Trophoblast cell (in vitro differentiated cells and primary cell): ENCODE measurements around the gene SLC27A5.
"Not testable (repeated sequence)": the region's sequence is repeated elsewhere in the genome, so short reads cannot be mapped to it uniquely, and the experiment has no call there.

ENCODE experiments used
- DNase-seq, 2 donors: peaks; one replicate each; pipeline ENCODE4 v3.0.0-alpha.2; 2016
- H2AFZ ChIP-seq: 2 replicates; pipeline ENCODE4 v1.6.1; 2013; ENCODE audit warnings: low read length, moderate library complexity, mild to moderate bottlenecking; ENCODE audit not compliant: insufficient read depth, poor library complexity
- H2AK5ac ChIP-seq: 2 replicates; pipeline ENCODE4 v1.6.1; 2013; ENCODE audit warnings: mild to moderate bottlenecking, low read length
- H2BK120ac ChIP-seq: 2 replicates; pipeline ENCODE4 v1.6.1; 2013; ENCODE audit warnings: low read length, mild to moderate bottlenecking, moderate library complexity; ENCODE audit not compliant: insufficient read depth, poor library complexity
- H2BK12ac ChIP-seq: 2 replicates; pipeline ENCODE4 v1.6.1; 2013; ENCODE audit warnings: mild to moderate bottlenecking, low read length, moderate library complexity
- H2BK5ac ChIP-seq: 2 replicates; pipeline ENCODE4 v1.6.1; 2013; ENCODE audit warnings: low read length, low read depth, moderate library complexity, mild to moderate bottlenecking; ENCODE audit not compliant: poor library complexity
- H3K14ac ChIP-seq: 2 replicates; pipeline ENCODE4 v1.6.1; 2013; ENCODE audit warnings: mild to moderate bottlenecking, low read length
- H3K18ac ChIP-seq: 2 replicates; pipeline ENCODE4 v1.6.1; 2013; ENCODE audit warnings: mild to moderate bottlenecking, low read length
- H3K23ac ChIP-seq: 2 replicates; pipeline ENCODE4 v1.6.1; 2013; ENCODE audit warnings: low read length
- H3K27ac ChIP-seq: 2 replicates; pipeline ENCODE4 v1.5.1; 2013; ENCODE audit warnings: low read depth, mild to moderate bottlenecking, inconsistent platforms, low read length, moderate library complexity
- H3K27me3 ChIP-seq: 2 replicates; pipeline ENCODE4 v1.6.1; 2013; ENCODE audit warnings: inconsistent platforms, mild to moderate bottlenecking, low read length, moderate library complexity; ENCODE audit not compliant: insufficient read depth
- H3K36me3 ChIP-seq, 2 experiments: 1 replicate in 1 of 2; 2 replicates in 1 of 2; pipeline ENCODE4 v1.6.1; 2013; ENCODE audit warnings: low read length in 2 of 2, mild to moderate bottlenecking in 2 of 2, moderate library complexity in 1 of 2; ENCODE audit not compliant: insufficient read depth in 2 of 2, control insufficient read depth in 1 of 2
- H3K4ac ChIP-seq: 2 replicates; pipeline ENCODE4 v1.6.1; 2013; ENCODE audit warnings: low read depth, mild to moderate bottlenecking, low read length, moderate library complexity
- H3K4me1 ChIP-seq, 2 experiments: 1 replicate in 1 of 2; 2 replicates in 1 of 2; pipeline ENCODE4 v1.6.1; 2013; ENCODE audit warnings: low read length in 2 of 2, mild to moderate bottlenecking in 2 of 2, moderate library complexity in 1 of 2; ENCODE audit not compliant: insufficient read depth in 2 of 2, control insufficient read depth in 1 of 2
- H3K4me2 ChIP-seq: 2 replicates; pipeline ENCODE4 v1.6.1; 2013; ENCODE audit warnings: inconsistent platforms, mild to moderate bottlenecking, low read length, moderate library complexity
- H3K4me3 ChIP-seq: 2 replicates; pipeline ENCODE4 v1.5.1; 2013; ENCODE audit warnings: mild to moderate bottlenecking, low read depth, low read length, inconsistent platforms
- H3K79me1 ChIP-seq: one replicate; pipeline ENCODE4 v1.6.1; 2013; ENCODE audit warnings: low read length
- H3K79me2 ChIP-seq: 2 replicates; pipeline ENCODE4 v1.6.1; 2013; ENCODE audit warnings: low read length, mild to moderate bottlenecking; ENCODE audit not compliant: control insufficient read depth, insufficient read depth, poor library complexity
- H3K9ac ChIP-seq: 2 replicates; pipeline ENCODE4 v1.6.1; 2013; ENCODE audit warnings: mild to moderate bottlenecking, low read length
- H3K9me3 ChIP-seq: 2 replicates; pipeline ENCODE4 v1.6.1; 2013; ENCODE audit warnings: low read depth, mild to moderate bottlenecking, control low read depth, inconsistent platforms, low read length; ENCODE audit not compliant: insufficient read depth
- H4K12ac ChIP-seq: 2 replicates; pipeline ENCODE4 v1.6.1; 2013; ENCODE audit warnings: low read depth, mild to moderate bottlenecking, low read length, moderate library complexity
- H4K8ac ChIP-seq: 2 replicates; pipeline ENCODE4 v1.6.1; 2013; ENCODE audit warnings: low read depth, mild to moderate bottlenecking, low read length, moderate library complexity
- H4K91ac ChIP-seq: one replicate; pipeline ENCODE4 v1.6.1; 2013; ENCODE audit warnings: low read depth, mild to moderate bottlenecking, low read length, moderate library complexity
- WGBS: extraction: QIAGEN DNeasy Blood & Tissue Kit; methylation state at CpG from one replicate; pipeline ENCODE4 v1.1.7; 2013; ENCODE audit warnings: missing lambda C conversion rate; ENCODE audit not compliant: insufficient read length, insufficient coverage; ENCODE audit errors: extremely low coverage; 5-methylcytosine and 5-hydroxymethylcytosine counted together

The SLC27A5 gene

DNA sequence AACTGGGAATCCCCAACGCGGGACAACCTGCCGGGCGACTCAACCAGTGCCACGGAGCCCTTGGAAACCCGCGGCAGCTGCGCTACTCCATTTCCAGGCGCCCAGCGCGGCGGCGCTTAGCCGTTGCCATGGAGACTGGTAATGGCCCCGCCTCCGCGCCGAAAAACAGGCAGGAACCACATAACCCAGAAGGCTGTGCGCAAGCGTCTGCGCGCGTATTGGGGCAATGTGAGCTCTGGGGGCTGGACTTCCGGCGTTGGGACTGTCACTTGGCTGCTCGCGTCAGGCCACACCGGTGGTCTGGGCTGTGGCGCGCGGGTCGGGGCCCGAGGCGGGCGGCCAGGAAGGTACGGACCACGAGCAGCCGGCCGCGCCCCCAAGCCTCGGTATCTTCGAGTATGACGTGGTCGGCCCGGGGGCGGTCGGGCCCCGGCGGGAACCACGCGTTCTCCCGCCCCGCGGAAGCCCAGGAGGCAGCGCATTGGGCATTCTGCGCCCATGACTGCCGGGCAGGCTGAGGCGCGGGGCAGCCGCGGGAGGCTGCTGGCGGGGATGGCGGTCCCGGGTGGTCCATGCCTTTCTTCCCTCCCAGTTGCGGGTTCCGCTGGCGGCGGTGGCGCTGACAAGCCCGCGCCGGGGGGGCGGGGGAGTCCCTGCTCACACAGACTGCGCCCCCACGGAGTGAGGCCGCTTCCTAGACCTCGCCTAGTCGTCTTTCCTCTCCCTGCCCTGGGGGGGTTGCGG lies 60.3 kb downstream of the SLC27A5 start, which contains the start of gene ZNF324B:
ZNF324B (plus strand) TSS at position 265 of the 744 bp plus-strand sequence. CDS start 2,080 bp downstream, outside the sequence.
- Histone ChIP-seq H2AK5ac (no peak within 1 kb of the TSS), H3K18ac (peak within 1 kb of the TSS; percentile 6), H3K4me2 (peak within 1 kb of the TSS; percentile 97), H4K8ac (peak within 1 kb of the TSS; percentile 71), H2BK5ac (no peak within 1 kb of the TSS), H4K12ac (peak within 1 kb of the TSS; percentile 28), H3K9me3 (peaks cover 8% of the 10 kb centered on the region), H3K27me3 (no peaks in the 10 kb centered on the region), H2BK120ac (no peak within 1 kb of the TSS), H3K14ac (peak within 1 kb of the TSS; percentile 21), H3K27ac (no peak within 1 kb of the TSS), H3K79me2 (peaks cover 2% of the 10 kb centered on the region), H3K4me1 (peaks cover 3% of the 10 kb centered on the region in 2 experiments), H3K79me1 (peaks cover 2% of the 10 kb centered on the region), H3K4ac (no peak within 1 kb of the TSS), H4K91ac (no peak within 1 kb of the TSS), H3K36me3 (peaks cover 10 to 16% of the 10 kb centered on the region in 2 experiments), H3K23ac (peak within 1 kb of the TSS; percentile 61), H3K9ac (peak within 1 kb of the TSS; percentile 67), H2AFZ (peak within 1 kb of the TSS; percentile 82), H2BK12ac (no peak within 1 kb of the TSS), H3K4me3 (peak within 1 kb of the TSS; percentile 87)
- peak; percentile 97 to 99 for DNase-seq
- WGBS: no CpG with 5 or more reads among the region's 79 CpGs

DNA sequence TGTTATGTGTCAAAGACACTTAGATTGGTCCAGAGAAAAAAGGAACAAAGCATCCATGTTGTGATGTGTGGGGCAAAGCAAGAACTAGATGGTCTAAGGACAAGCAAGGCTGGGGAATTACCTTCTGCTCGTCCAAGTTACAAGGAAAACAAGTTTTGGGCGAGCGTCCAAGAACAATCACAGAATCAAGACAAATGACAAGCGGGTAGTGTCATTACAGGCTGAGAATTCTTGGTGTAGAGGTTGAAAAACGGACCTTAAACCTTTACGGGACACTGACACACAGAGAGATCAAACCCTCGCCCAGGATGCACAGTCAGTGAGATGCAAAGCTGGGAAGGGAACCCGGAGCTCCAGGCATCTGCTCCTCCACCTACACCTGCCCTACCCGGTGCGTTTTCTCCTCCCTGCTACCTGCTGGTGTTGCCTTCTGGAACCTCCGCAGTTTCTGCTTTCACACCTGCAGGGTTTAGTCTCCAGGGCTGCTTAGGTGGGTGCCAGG lies 60.9 kb downstream of the SLC27A5 start:
- Histone ChIP-seq H2BK12ac (no peak overlapping the region), H3K14ac (no peak overlapping the region), H4K12ac (no peak overlapping the region), H3K36me3 (peaks cover 5 to 10% of the 10 kb centered on the region in 2 experiments), H2BK5ac (no peak overlapping the region), H3K4me2 (peak overlapping the region; percentile 97), H3K9me3 (peaks cover 8% of the 10 kb centered on the region), H3K4me3 (peak overlapping the region; percentile 63), H4K8ac (peak overlapping the region; percentile 8), H2AFZ (peak overlapping the region; percentile 58), H3K27ac (no peak overlapping the region), H3K4ac (no peak overlapping the region), H3K79me2 (peaks cover 2% of the 10 kb centered on the region), H2AK5ac (no peak overlapping the region), H3K18ac (no peak overlapping the region), H3K9ac (peak overlapping the region; percentile 50), H3K4me1 (peaks cover 3% of the 10 kb centered on the region in 2 experiments), H4K91ac (no peak overlapping the region), H3K23ac (peak overlapping the region; percentile 61), H2BK120ac (no peak overlapping the region), H3K79me1 (peaks cover 2% of the 10 kb centered on the region), H3K27me3 (no peaks in the 10 kb centered on the region)
- DNase-seq: no peak
- WGBS: no CpG with 5 or more reads among the region's 11 CpGs

DNA sequence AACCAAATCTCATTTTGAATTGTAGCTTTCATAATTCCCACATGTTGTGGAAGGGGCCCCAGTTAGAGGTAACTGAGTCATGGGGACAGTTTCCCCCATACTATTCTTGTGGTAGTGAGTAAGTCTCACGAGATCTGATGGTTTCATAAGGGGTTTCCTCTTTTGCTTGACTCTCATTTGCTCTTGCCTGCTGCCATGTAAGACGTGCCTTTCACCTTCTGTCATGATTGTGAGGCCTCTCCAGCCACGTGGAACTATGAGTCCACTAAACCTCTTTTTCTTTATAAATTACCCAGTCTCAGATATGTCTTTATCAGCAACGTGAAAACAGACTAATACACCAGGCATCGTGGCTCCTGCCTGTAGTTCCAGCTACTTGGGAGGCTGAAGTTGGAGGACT lies 61.8 kb downstream of the SLC27A5 start:
- H3K4me2 ChIP-seq, H4K91ac ChIP-seq, H3K79me2 ChIP-seq, H4K12ac ChIP-seq, H2AK5ac ChIP-seq, H3K9ac ChIP-seq, H3K79me1 ChIP-seq, H3K23ac ChIP-seq, H3K4ac ChIP-seq, DNase-seq, H2BK12ac ChIP-seq, H4K8ac ChIP-seq, H3K4me3 ChIP-seq, H2AFZ ChIP-seq, H3K4me1 ChIP-seq, H3K18ac ChIP-seq, H2BK5ac ChIP-seq, H3K27me3 ChIP-seq, H3K27ac ChIP-seq, H3K14ac ChIP-seq, H3K36me3 ChIP-seq, H2BK120ac ChIP-seq, H3K9me3 ChIP-seq: not testable (repeated sequence)
- WGBS: no CpG with 5 or more reads among the region's 5 CpGs

DNA sequence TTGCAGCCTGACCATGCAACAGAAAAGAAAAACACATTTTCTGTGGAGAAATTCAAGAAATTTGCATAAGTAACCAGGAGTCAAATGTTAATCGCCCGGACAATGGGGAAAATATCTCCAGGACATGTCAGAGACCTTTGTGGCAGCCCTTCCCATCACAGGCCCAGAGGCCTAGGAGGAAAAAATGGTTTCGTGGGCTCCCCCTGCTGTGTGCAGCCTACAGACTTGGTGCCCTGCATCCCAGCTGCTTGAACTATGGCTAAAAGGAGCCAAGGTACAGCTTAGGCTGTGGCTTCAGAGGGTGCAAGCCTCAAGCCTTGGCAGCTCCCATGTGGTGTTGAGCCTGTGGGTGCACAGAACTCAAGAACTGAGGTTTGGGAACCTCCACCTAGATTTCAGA lies 62.9 kb downstream of the SLC27A5 start:
- not testable (repeated sequence) for H3K23ac ChIP-seq, H3K27ac ChIP-seq, H4K91ac ChIP-seq, H2BK5ac ChIP-seq, DNase-seq, H4K8ac ChIP-seq, H3K4me3 ChIP-seq, H3K9me3 ChIP-seq, H3K14ac ChIP-seq, H3K4me2 ChIP-seq, H3K36me3 ChIP-seq, H3K27me3 ChIP-seq, H3K4ac ChIP-seq, H3K9ac ChIP-seq, H2BK120ac ChIP-seq, H2AFZ ChIP-seq, H4K12ac ChIP-seq, H3K18ac ChIP-seq, H3K79me1 ChIP-seq, H3K79me2 ChIP-seq, H2AK5ac ChIP-seq, H2BK12ac ChIP-seq, H3K4me1 ChIP-seq
- WGBS: no CpG with 5 or more reads among the region's 3 CpGs
